GM19035 (cell line): Measurements from ENCODE around the gene NME8.
"Not testable (repeated sequence)": the region's sequence is repeated elsewhere in the genome, so short reads cannot be mapped to it uniquely, and the experiment has no call there.

ENCODE experiments used
- ATAC-seq: cut with Tn5 transposase; IDR thresholded peaks from one replicate; pipeline ENCODE4 v1.9.1; 2021; ENCODE audit not compliant: unreplicated experiment

Gene NME8, protein sequence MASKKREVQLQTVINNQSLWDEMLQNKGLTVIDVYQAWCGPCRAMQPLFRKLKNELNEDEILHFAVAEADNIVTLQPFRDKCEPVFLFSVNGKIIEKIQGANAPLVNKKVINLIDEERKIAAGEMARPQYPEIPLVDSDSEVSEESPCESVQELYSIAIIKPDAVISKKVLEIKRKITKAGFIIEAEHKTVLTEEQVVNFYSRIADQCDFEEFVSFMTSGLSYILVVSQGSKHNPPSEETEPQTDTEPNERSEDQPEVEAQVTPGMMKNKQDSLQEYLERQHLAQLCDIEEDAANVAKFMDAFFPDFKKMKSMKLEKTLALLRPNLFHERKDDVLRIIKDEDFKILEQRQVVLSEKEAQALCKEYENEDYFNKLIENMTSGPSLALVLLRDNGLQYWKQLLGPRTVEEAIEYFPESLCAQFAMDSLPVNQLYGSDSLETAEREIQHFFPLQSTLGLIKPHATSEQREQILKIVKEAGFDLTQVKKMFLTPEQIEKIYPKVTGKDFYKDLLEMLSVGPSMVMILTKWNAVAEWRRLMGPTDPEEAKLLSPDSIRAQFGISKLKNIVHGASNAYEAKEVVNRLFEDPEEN

DNA sequence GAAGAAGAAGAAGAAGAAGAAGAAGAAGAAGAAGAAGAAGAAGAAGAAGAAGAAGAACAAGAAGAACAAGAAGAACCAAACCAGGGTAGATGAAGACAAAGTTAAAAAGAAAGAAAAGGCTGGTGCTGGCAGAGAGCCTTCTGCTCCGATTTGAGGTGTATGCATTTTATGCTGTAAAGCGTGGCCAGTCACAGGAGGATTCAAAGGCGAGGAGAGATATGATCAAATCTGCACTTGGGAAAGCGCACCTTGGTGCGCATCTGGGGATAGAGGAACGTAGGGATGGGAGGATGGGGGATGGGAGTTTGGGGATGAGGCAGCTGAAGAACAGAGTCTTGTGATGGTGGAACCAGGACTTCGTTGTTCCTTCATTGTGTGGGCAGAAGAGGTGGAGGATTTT lies at the start of gene NME8:
NME8 (plus strand) TSS at position 301 of the 400 bp plus-strand sequence. CDS start 1,670 bp downstream, outside the sequence.
- no peak for ATAC-seq

DNA sequence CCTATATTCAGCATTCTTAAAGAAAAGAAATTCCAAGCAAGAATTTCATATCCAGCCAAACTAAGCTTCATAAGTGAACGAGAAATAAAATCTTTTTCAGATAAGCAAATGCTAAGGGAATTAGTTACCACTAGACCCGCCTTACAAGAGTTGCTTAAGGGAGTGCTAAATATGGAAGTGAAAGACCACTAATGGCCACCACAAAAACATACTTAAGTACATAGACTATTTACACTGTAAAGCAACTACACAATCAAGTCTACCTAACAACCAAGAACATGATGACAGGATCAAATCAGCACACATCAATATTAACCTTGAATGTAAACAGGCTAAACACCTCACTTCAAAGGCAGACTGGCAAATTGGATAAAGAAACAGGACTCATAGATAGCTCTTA lies 42.2 kb upstream of the NME8 start:
- ATAC-seq = no peak

DNA sequence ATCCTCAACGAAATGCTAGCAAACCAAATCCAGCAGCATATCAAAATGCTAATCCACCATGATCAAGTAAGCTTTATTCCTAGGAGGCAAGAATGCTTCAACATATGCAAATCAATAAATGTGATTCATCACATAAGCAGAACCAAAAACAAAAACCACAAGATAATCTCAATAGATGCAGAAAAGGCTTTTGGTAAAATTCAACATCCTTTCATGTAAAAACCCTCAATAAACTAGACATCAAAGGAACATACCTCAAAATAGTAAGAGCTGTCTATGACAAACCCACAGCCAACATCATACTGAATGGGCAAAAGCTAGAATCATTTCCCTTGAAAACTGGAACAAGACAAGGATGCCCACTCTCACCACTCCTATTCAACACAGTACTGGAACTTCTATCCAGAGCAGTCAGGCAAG lies 36.2 kb upstream of the NME8 start:
- ATAC-seq = not testable (repeated sequence)

DNA sequence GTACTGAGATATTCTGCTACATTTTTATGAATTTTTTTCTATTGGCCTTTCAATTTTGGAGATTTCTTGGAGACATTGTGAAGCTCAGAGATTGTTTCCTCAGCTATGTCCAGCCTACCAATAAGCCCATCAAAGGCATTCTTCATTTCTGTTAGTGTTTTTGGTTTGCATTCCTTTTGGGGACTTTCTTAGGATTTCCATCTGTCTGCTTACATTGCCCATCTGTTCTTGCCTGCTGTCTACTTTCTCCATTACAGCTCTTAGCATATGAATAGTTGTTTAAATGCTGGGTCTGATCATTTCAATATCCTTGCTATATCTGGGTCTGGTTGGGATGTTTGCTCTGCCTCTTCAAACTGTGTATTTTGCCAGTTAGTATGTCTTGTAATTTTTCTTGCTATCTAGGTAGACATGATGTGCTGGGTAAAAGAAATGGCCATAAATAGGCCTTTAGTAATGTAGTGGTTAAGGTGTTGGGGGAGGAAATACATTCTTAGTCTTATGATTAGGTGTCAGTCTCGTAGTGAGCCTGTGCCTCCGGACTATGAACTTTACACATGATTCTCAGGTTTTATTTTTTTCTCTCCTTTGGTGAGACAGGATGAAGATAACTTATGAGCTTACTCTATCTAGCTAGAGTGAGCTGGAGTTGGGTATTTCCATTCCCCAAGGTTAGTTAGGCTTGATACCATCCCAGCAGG lies 32.6 kb upstream of the NME8 start:
- peak; percentile 80 for ATAC-seq

DNA sequence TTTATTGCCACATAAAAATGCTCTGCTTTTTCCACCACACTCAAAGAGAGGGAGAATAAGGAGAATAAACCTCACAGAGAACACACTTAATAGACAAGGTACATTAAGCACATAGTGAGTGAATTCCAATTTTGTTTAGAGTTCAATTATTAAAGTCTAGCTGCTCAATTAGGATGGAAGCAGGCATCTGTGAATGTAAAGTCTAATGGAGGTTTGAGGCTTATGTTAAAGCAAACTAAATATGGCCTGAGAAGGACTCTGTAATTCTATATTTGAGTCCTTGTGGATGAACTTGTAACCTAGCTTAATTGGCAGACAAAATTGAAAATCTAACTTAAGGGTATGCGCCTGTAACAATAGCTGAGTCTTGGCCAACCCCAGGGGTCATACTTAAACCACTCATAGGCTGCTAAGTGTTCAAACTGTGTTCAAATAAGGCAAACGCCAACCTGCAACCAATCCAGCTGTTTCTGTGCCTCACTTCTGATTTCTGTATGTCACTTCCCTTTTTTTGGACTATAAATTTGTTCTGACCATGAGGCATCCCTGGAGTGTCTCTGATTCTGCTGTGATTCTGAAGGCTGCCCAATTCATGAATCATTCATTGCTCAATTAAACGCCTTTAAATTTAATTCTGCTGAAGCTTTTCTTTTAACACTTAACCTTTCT lies 31.3 kb upstream of the NME8 start:
- no peak for ATAC-seq

DNA sequence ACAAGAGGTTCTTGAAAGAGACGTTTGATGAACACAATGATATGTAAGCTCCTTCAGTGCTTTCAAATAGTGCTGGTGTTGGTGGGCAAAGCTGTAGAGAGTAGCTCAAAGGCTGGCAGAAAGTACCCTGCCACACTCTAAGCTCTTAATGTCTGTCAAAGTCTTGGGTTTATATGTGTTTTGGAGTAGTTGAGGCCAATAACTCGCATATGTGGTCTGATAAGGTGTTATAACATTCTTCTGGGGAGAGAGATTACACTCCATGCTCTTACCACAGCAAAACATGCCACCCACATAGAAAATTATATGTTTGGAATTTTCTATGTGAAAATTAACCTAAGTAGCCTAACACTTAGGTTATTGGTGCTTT lies 30.8 kb upstream of the NME8 start:
- no peak for ATAC-seq

DNA sequence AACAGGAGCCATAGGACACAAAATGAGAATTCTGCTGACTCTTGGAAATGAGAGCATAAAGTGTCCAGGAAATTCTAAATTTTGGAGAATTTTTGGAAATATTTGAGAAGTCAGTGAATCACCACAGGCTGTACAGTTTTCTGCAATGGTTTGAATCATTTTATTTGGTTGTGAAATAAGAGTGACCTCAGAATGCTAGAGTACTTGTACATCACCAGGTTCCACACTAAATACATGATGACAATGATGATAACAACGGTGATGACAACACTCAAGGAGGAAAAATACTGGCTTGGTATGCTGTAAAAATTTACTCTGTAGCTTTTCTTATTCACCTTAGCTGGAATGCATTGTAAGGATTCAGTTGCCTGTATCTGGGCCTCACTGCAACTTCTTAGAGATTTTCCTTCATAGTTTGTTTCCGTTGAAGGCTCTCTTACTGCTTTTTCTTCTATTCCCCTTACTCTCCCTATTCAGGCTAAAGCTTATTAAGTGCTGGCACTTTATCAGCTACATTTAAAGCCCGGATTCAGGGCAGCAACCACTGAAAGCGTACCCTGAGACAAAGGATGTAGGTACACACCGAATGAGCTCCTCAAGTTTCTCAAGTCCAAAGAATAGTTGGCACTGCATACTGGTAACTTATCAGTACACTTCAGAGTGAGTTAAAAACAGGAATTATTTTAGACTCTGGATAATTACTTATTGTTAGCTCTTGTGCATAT lies 30.2 kb upstream of the NME8 start:
- no peak for ATAC-seq

DNA sequence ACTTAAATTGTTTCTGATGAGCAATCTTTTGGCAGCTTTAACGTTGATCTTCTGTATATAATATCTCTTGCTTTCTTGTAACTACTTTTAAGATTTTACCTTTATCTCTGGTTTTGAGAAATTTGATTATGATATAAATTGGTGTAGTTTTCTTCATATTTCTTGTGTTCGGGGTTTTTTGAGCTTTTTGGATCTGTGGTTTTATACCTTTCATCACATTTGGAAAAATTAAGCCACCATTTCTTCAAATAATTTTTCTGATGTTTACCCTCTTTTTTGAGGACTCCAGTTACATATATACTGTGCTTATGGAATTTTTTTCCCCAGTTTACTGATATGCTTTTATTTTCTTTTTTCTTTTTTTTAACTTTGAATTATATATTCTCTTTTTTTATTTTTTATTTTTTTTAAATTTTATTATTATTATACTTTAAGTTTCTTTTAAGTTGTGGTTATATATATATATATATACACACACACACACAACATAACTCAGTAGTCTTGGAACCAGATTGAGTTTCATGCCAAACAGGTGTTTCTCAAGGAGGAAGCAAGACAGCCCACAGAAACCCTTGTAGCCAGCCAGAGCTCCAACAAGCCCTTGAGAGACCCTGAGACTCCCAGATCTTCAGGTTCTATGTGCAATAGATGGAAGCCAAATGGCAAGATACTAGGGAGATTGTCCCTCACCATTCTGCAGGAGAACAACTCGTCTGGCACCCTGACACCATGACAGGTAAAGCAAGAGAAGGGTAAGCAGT lies 27.5 kb upstream of the NME8 start:
- peak; percentile 67 for ATAC-seq

DNA sequence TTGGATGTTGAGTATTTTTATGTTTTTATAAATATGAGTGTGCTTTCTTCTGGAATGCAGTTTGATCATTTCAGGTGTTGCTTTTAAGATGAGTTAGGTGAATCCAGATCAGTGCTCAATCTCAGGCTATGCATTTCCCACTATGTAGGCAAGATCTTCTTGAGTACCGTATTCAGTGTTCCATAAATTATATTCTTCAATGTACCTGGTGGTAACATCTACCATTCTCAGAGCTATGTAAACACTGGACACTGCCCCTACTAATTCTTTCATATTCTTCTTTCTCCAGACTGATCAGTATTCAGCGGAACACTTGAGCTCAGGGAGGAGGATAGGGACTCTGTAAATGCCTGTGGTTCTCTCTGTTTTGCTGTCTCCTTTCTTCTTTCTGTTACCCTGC lies 25.5 kb upstream of the NME8 start:
- ATAC-seq = no peak

DNA sequence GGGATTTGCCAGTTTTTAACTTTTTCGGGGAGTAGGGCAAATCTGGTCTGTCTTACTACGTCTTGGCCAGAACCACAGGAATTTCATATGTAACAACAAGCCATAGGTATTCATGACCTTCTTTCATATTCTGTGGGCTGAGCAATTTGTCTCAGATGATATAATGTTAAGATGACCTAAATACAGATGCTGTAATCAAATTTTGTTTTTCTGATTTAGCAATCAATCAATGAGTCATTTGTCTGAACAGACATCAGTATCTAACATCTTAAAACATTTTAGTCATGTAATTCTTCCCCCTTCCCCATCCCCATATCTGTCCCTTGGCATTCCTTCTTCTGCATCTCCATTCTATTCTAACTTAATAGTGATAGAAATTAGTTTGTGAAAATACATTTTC lies 24.8 kb upstream of the NME8 start:
- ATAC-seq = no peak

DNA sequence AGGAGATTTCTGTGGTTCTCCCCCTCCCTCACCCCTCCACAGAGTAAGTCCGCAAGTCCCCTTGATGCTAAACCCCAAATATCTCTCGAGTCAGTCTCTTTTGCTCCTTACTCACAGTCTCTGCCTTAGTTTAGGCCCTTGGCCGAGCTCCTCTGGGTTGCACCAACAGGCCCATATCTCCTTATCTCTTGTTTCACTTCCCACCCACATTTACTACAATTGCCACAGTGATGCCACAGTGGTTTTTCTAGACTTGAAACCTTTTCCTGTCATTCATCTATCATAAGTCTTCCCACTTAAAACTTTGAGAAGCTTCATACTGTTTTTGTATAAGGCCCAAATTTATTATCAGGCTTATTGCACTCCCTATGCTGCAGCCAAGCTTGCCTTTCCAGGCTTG lies 23.4 kb upstream of the NME8 start:
- no peak for ATAC-seq

DNA sequence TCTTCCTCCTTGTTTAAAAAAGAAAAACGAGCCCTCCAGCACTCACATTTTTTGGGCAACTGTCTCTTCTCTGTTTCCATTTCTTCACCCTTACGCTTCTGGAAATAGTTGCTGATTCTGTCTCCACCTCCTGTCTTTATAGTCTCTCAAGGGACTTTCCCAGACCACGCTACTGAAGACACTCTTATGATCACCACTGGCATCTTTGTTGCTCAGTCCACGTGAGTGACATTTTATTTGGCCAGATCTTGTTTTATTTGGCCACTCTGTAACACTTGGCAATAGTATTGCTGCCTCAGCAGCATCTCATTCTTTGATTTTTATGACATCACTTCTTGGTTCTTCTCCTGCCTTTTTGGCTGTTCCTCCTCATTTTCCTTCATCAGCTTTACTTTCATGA lies 21.6 kb upstream of the NME8 start:
- ATAC-seq = peak; percentile 68

DNA sequence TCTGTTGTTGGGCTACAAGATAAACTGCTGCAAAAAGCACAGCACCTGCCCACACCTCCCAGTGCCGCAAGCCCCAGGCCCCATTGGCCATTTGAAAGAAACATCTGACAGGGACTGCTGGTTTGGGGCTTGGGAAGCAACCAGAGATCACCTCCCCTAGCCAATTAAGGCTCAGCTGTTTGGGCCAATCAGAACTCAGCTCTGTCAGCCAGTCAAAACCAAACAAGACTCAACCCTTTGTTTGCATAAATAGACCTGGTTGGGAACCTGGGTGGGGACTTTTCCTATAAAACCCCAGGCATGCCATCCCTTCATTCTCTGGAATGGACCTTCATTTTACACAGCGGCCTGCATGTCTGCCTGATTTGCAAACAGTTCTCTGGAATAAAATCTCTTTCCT lies 17.2 kb upstream of the NME8 start:
- no peak for ATAC-seq

DNA sequence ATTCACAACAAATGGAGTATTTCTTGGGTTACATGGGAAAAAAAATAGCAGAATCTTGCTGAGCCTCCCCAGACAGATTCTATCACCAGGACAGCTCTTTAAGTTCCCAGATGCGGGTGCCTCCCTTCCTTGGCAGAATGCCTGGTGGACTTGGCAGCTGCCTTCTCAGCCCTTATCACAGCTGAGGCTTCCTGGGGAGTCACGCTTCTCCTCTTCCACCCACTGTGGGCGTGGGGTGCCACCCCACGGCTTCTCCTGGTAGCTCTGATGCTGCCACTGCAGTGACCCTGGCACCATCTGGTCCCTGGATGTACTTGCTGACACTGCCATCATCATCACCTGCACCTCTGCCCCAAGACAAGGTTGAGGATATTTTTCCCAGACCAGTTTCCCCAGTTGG lies 16.2 kb upstream of the NME8 start:
- ATAC-seq = peak; percentile 55

DNA sequence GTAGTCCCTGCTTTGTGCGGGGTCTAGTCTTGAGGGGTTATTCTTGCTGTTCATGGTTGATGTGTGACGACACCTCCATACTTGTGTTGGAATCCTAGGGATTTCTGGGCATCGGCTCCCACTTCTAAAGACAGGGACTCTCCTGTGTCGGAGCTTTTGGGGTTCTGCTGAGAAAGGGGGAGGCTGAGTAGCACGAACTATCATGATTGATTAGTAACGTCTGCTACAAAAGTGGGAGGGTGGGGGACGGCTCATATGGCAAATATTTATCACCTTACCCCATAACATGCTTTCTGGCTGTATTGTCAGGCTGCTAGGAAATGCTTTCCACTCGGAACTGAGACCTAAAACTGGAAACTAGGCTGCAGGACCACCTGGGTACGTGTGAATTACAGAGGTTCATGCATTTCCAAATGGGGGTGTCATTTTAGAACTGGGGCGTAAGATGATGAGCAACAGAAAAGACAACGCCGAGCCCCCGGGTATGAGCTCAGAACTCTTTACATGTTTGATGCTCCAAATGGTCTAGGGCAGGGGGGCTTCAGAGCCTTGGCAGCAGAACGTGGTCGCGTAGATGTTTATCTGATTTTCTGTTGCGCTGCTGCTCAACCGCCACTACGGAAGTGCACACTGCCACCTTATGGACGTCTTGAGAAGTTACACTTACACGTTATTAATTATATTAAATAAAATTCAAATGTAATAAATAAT lies 15.1 kb upstream of the NME8 start:
- ATAC-seq = peak; percentile 56

DNA sequence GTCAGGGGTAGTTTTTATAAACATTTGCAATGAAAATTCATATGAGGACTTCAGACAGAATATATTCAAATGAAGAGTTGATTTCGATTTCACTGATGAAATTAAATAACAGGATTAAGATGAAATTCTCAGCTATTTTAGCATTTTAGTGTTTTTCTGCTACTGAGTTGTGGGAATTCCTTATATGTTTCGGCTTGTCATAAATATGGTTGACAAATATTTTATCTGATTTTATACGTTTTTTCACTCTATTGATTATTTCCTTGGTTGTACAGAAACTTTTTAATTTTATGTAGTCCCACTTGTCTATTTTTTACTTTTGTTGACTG lies 14.6 kb upstream of the NME8 start:
- no peak for ATAC-seq

DNA sequence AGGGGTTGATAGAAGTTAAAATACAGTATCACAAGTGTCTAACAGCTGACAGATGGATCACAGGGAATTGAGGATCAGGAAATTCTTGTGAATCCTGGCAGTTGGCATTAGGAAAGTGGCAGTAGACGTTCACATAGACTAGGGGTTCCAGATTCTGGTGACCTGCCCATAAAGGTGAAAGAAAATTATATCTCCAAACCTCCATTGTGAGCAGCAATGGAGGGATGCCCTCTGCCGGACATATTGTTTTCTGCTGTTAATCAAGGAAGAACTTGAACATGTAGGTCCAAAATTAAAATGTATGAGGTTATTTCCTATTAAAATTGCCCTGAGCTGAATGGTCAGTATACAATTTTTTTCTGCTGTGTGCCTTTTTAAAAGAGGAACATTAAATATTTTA lies 5.1 kb downstream of the NME8 start:
- ATAC-seq = no peak

DNA sequence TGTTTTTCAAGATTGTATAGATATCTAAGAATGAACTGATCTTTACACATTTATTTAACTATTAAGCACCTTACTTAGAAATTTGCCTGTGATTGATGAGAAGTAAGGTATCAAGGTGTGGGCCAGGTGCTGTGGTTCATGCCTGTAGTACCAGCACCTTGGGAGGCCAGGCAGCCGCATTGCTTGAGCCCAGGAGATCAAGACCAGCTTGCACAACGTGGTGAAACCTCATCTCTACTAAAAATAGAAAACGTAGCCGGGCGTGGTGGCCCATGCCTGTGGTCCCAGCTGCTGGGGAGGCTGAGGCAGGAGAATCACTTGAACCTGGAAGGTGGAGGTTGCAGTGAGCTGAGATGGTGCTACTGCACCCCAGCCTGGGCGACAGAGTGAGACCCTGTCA lies 33.7 kb downstream of the NME8 start:
- no peak for ATAC-seq

DNA sequence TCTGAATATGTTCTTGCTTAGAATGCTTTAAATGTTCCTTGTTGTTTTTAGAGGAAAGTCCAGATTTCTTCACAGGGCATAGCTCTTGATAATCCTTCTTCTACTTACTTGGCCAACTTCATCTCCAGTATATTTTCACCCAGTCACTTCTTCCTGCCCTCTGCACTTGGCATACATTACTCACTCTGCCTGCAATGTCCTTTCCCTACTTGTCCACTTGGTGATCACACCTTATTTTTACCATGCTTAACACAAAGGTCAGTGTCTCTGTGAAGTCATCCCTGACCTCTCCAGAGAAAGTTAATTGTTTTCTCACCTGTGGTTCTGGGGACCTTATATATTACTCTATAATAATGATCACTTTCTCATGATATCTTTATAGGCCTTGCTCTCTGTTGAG lies 45.0 kb downstream of the NME8 start:
- no peak for ATAC-seq

DNA sequence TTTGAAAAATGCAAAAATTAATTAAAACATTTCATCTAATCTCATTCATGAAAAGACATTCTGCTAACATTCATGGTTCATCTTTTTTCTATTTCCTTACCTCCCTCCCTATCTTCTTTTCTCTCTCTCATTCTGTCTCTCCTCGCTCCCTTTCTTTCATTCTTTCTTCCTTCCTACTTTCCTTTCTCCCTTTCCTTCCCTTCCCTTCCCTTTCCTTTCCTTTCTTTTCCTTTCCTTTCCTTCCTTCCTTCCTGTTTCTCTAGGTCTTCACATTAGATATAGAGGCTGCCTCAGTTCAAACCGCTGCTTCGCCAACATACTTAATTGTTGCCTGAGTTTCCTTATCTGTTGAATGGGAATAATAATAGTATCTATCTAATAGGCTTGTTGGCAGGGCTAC lies 46.3 kb downstream of the NME8 start:
- no peak for ATAC-seq
